Dermis lymphatic vessel endothelial cell (primary cell): ENCODE results near the gene FRZB. TPM values are rescaled to one million over a fixed set of nuclear protein-coding genes. Genes with fewer than 3 reads are reported as not detected.

Source experiments
- total RNA-seq: library from RNA; depleted of rRNA; stranded (reverse); fragments of >200 nt; gene quantifications from 2 replicates; pipeline ENCODE4 v1.2.1, GENCODE V29; 2014

The FRZB gene, protein sequence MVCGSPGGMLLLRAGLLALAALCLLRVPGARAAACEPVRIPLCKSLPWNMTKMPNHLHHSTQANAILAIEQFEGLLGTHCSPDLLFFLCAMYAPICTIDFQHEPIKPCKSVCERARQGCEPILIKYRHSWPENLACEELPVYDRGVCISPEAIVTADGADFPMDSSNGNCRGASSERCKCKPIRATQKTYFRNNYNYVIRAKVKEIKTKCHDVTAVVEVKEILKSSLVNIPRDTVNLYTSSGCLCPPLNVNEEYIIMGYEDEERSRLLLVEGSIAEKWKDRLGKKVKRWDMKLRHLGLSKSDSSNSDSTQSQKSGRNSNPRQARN
- total RNA-seq, result 0.43 TPM in 2 replicates

GRCh38 chr2:182866461-182867406 is at the start of gene FRZB:
FRZB (minus strand) TSS chr2:182866637; CDS start chr2:182866552, 85 bp downstream.

Other genes with a start within 250 kb of the FRZB start
- gene DNAJC10, start 150.4 kb downstream of the FRZB start, total RNA-seq, result 110 and 115 TPM in 2 replicates
- 167 and 181 TPM in 2 replicates for gene NCKAP1, start 171.8 kb upstream of the FRZB start, total RNA-seq
- 2.5 and 4.4 TPM in 2 replicates for gene DUSP19, start 212.1 kb upstream of the FRZB start, total RNA-seq